ENCODE data around the gene TAF13. TPM values are rescaled to one million over a fixed set of nuclear protein-coding genes. Genes with fewer than 3 reads are reported as not detected.

Gene TAF13
- total and polyA plus RNA-seq, 2 of the 4 experiments (the other 2 are of a cell fraction) = 13.1 to 42.5 TPM

DNA sequence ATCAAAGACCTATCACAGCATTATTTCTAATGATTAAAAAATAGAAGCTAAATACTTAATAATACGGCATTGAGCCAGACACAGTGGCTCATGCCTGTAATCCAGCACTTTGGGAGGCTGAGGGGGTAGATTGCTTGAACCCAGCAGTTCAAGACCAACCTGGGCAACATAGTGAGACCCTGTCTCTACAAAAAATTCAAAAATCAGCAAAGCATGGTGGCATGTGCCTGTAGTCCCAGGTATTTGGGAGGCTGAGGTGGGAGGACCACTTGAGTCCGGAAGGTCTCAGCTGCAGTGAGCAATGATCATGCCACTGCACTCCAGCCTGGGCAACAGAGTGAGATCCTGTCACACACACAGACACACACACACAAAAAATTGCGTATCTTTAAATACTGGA is 10.7 kb downstream of the TAF13 start:
- no peak for ATAC-seq (ENCODE audit: low read depth)
- BruUV-seq (replicated peaks) = no TSS peak

More for the DNA sequence above, 10.7 kb downstream of the TAF13 start:
- no peak overlapping the region for H3K18ac ChIP-seq (ENCODE audit: low read depth, low read length)
- in situ Hi-C loops (cut with MboI; ENCODE audit: low sequenced_read_pairs) = no loop called here
- no peak overlapping the region for H3K56ac ChIP-seq (ENCODE audit: extremely low read depth, insufficient read depth, low read length)
- no peaks in the 10 kb centered on the region for H3K27me3 ChIP-seq (ENCODE audit: control insufficient read depth, insufficient read depth, low read length)
- peaks cover 3 to 28% of the 10 kb centered on the region in 2 experiments for H3K79me1 ChIP-seq (ENCODE audit: low read depth in 1 of 2, low read length in 2 of 2)
- H3K23ac ChIP-seq (ENCODE audit: low read depth, low read length) = no peak overlapping the region
- no peak overlapping the region for H2BK15ac ChIP-seq (ENCODE audit: low read depth, low read length)
- TF ChIP-seq BHLHE40 (IDR thresholded peaks at IDR 0.05; ENCODE audit: low read depth, low read length) (no peak), RAD21 (IDR thresholded peaks at IDR 0.05; ENCODE audit: low read length) (no peak), CEBPB (IDR thresholded peaks at IDR 0.05; ENCODE audit: low read depth, low read length) (no peak), RFX5 (IDR thresholded peaks at IDR 0.05; ENCODE audit: low read depth, low read length) (no peak)
- H3K9ac ChIP-seq (ENCODE audit: low read depth, low read length) = no peak overlapping the region
- H3K9me1 ChIP-seq (ENCODE audit: insufficient read depth, low read length) = no peaks in the 10 kb centered on the region
- CTCF ChIA-PET = no interaction called here
- no peak overlapping the region for H4K8ac ChIP-seq (ENCODE audit: low read depth in 2 of 2, low read length in 2 of 2)
- dilution Hi-C loops (cut with HindIII; ENCODE audit: low sequenced_read_pairs, unreplicated experiment) = no loop called here
- intact Hi-C loops (cut with micrococcal nuclease) = no loop called here
- no peaks in the 10 kb centered on the region for H3K9me3 ChIP-seq (ENCODE audit: control insufficient read depth, insufficient read depth, low read length)
- H2BK120ac ChIP-seq (ENCODE audit: low read depth, low read length) = no peak overlapping the region
- DNase-seq = no peak
- no peak overlapping the region for H2BK5ac ChIP-seq (ENCODE audit: low read depth, low read length, poor library complexity, severe bottlenecking)
- POLR2A ChIA-PET (ENCODE audit: unreplicated experiment) = no interaction called here
- H3K27ac ChIP-seq (ENCODE audit: insufficient read depth, low read length) = no peak overlapping the region
- H3K4me1 ChIP-seq (ENCODE audit: control insufficient read depth, insufficient read depth, low read length) = no peaks in the 10 kb centered on the region
- no peak overlapping the region for H3K14ac ChIP-seq (replicated peaks; ENCODE audit: low read depth, low read length)
- no peak overlapping the region for H3K4me3 ChIP-seq (ENCODE audit: insufficient read depth, low read depth, low read length)
- WGBS, 2 experiments (ENCODE audit: extremely low coverage in 2 of 2, insufficient read length in 1 of 2) = no CpG with 5 or more reads among the region's 3 CpGs
- peaks cover 31% of the 10 kb centered on the region for H3K36me3 ChIP-seq (ENCODE audit: control insufficient read depth, insufficient read depth, low read length)
- H3K4me2 ChIP-seq (ENCODE audit: low read depth, low read length) = no peak overlapping the region
- H2AFZ ChIP-seq (replicated peaks; ENCODE audit: low read length, poor library complexity) = no peak overlapping the region
- H2AK5ac ChIP-seq (ENCODE audit: low read depth, low read length) = no peak overlapping the region
- no peak overlapping the region for H3K4ac ChIP-seq (ENCODE audit: low read depth, low read length)
- no peak overlapping the region for H2AK9ac ChIP-seq (replicated peaks; ENCODE audit: low read depth, low read length, poor library complexity)
- H4K91ac ChIP-seq (ENCODE audit: insufficient read depth, low read depth, low read length) = no peak overlapping the region
- no peak overlapping the region for H4K5ac ChIP-seq (ENCODE audit: low read depth, low read length)
- peaks cover 31% of the 10 kb centered on the region for H4K20me1 ChIP-seq (ENCODE audit: insufficient read depth, low read length)
- no peak overlapping the region for H2BK20ac ChIP-seq (ENCODE audit: low read depth, low read length)

Data from IMR-90 (cell line).